Measurements from ENCODE around the gene NUBP2.

- TF ChIP-seq EZH2 (IDR thresholded peaks at IDR 0.05; ENCODE audit: low read length, missing control alignments) (no peak), CTCF (conservative IDR thresholded peaks at IDR 0.05 in 1 of 2, IDR thresholded peaks at IDR 0.05 in 1 of 2; ENCODE audit: low read depth in 1 of 2, low read length in 2 of 2) (no peak)
Measured at GRCh38 chr16:1773703-1774447, 8.9 kb upstream of the NUBP2 start.

Measured in fibroblast of lung (primary cell).